HL-60 (cell line): ENCODE measurements around the gene INPP5E.

Experiments
- TF ChIP-seq, protein P1 (sequence below): IDR thresholded peaks from one replicate; pipeline ENCODE4 v1.5.1; 2011; ENCODE audit warnings: low read length, control low read depth, inconsistent platforms; ENCODE audit not compliant: insufficient read depth
- TF ChIP-seq, protein P2 (sequence below): IDR thresholded peaks from 2 replicates; pipeline ENCODE4 v1.6.1; 2012; ENCODE audit warnings: low read depth; ENCODE audit not compliant: insufficient replicate concordance

DNA sequence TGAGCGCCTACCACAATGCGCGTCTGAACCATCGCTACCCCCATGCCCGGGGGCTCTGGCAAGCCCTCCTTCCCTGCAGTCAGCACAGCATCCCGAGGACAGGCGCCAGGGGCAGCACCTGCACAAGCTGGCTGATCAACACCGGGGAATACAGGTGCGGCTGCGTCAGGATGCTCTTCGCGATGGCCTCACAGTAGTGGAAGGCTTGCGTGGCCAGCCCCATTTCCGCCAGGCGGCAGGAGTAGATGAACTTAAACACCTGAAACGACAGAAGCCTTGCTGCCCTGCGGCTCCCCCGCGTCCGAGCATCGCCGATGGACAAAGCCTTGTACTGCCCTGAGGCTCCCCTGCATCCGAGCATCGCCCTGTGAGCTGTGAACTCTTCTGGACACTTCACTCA lies 17.7 kb upstream of the INPP5E start:
- TF ChIP-seq, protein P1, sequence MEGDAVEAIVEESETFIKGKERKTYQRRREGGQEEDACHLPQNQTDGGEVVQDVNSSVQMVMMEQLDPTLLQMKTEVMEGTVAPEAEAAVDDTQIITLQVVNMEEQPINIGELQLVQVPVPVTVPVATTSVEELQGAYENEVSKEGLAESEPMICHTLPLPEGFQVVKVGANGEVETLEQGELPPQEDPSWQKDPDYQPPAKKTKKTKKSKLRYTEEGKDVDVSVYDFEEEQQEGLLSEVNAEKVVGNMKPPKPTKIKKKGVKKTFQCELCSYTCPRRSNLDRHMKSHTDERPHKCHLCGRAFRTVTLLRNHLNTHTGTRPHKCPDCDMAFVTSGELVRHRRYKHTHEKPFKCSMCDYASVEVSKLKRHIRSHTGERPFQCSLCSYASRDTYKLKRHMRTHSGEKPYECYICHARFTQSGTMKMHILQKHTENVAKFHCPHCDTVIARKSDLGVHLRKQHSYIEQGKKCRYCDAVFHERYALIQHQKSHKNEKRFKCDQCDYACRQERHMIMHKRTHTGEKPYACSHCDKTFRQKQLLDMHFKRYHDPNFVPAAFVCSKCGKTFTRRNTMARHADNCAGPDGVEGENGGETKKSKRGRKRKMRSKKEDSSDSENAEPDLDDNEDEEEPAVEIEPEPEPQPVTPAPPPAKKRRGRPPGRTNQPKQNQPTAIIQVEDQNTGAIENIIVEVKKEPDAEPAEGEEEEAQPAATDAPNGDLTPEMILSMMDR = no peak
- TF ChIP-seq, protein P2, sequence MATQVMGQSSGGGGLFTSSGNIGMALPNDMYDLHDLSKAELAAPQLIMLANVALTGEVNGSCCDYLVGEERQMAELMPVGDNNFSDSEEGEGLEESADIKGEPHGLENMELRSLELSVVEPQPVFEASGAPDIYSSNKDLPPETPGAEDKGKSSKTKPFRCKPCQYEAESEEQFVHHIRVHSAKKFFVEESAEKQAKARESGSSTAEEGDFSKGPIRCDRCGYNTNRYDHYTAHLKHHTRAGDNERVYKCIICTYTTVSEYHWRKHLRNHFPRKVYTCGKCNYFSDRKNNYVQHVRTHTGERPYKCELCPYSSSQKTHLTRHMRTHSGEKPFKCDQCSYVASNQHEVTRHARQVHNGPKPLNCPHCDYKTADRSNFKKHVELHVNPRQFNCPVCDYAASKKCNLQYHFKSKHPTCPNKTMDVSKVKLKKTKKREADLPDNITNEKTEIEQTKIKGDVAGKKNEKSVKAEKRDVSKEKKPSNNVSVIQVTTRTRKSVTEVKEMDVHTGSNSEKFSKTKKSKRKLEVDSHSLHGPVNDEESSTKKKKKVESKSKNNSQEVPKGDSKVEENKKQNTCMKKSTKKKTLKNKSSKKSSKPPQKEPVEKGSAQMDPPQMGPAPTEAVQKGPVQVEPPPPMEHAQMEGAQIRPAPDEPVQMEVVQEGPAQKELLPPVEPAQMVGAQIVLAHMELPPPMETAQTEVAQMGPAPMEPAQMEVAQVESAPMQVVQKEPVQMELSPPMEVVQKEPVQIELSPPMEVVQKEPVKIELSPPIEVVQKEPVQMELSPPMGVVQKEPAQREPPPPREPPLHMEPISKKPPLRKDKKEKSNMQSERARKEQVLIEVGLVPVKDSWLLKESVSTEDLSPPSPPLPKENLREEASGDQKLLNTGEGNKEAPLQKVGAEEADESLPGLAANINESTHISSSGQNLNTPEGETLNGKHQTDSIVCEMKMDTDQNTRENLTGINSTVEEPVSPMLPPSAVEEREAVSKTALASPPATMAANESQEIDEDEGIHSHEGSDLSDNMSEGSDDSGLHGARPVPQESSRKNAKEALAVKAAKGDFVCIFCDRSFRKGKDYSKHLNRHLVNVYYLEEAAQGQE = no peak
